ENCODE data around the gene SNX8. TPM values are rescaled to one million over a fixed set of nuclear protein-coding genes. Genes with fewer than 3 reads are reported as not detected.
"Not testable (repeated sequence)": the region's sequence is repeated elsewhere in the genome, so short reads cannot be mapped to it uniquely, and the experiment has no call there.

SNX8 gene
- total RNA-seq, 2 donors from 2014 or later = 20.0 to 23.0 TPM

- H3K4me1 ChIP-seq = peaks cover 0 to 19% of the 10 kb centered on the region in 2 donors
These were observed 2.3 kb upstream of the SNX8 start for GRCh38 chr7:2316578-2316977.

GRCh38 chr7:2315787-2316186 lies 1.5 kb upstream of the SNX8 start:
- Histone ChIP-seq H3K27ac (no peak overlapping the region), H3K4me3 (no peak overlapping the region), H3K4me1 (peaks cover 0 to 19% of the 10 kb centered on the region in 2 donors), H3K36me3 (no peaks in the 10 kb centered on the region), H3K9me3 (no peaks in the 10 kb centered on the region), H3K27me3 (no peaks in the 10 kb centered on the region)
- TF ChIP-seq, protein P1, sequence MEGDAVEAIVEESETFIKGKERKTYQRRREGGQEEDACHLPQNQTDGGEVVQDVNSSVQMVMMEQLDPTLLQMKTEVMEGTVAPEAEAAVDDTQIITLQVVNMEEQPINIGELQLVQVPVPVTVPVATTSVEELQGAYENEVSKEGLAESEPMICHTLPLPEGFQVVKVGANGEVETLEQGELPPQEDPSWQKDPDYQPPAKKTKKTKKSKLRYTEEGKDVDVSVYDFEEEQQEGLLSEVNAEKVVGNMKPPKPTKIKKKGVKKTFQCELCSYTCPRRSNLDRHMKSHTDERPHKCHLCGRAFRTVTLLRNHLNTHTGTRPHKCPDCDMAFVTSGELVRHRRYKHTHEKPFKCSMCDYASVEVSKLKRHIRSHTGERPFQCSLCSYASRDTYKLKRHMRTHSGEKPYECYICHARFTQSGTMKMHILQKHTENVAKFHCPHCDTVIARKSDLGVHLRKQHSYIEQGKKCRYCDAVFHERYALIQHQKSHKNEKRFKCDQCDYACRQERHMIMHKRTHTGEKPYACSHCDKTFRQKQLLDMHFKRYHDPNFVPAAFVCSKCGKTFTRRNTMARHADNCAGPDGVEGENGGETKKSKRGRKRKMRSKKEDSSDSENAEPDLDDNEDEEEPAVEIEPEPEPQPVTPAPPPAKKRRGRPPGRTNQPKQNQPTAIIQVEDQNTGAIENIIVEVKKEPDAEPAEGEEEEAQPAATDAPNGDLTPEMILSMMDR (IDR thresholded peaks at IDR 0.05) = no peak
- no peak for DNase-seq (ENCODE audit: low spot score)

More at GRCh38 chr7:2316578-2316977, 2.3 kb upstream of the SNX8 start:
- Histone ChIP-seq H3K9me3 (no peaks in the 10 kb centered on the region), H3K4me3 (no peak overlapping the region), H3K27me3 (no peaks in the 10 kb centered on the region), H3K27ac (no peak overlapping the region), H3K36me3 (no peaks in the 10 kb centered on the region)
- TF ChIP-seq, protein P1 (IDR thresholded peaks at IDR 0.05) = no peak
- no peak for DNase-seq (ENCODE audit: low spot score)

GRCh38 chr7:2314956-2315530 lies 802 bp upstream of the SNX8 start:
- not testable (repeated sequence) for H3K27ac ChIP-seq; H3K27me3 ChIP-seq; H3K9me3 ChIP-seq; DNase-seq (ENCODE audit: low spot score); H3K36me3 ChIP-seq
- peaks cover 0 to 19% of the 10 kb centered on the region in 2 donors for H3K4me1 ChIP-seq
- peak overlapping the region; percentile 78 to 89 for H3K4me3 ChIP-seq

DNA sequence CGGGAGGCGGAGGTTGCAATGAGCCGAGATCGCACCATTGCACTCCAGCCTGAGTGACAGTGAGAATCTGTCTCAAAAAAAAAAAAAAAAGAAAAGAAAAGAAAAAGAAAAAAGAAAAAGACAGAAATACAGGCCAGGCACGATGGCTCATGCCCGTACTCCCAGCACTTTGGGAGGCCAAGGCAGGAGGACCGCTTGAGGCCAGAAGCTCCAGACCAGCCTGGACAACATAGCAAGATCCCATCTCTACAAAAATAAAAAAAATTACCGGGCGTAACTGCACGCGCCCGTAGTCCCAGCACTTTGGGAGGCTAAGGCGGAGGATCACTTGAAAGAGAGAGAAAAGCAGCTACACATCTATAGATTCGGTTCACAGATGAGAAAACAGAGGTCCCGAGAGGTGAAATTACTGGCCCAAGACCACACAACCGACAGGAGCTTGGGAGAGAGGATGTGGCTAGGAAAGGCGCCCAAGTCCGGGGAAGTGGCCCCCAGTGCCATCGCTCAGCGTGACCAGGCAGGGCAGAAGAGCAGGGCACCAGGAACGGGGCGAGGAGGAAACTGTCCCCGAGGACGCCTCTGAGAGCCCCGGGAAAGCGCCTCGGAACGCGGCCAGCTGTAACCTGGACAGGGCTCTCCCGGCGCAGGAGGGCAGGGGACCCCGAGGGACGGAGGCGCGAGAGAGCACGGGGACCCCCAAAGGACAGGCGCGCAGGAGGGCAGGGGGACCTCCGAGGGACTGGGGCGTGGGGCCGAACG lies 612 bp downstream of the SNX8 start:
- Histone ChIP-seq H3K27ac (peak overlapping the region; percentile 64 to 90), H3K36me3 (no peaks in the 10 kb centered on the region), H3K27me3 (no peaks in the 10 kb centered on the region), H3K4me1 (peaks cover 0 to 29% of the 10 kb centered on the region in 2 donors), H3K9me3 (no peaks in the 10 kb centered on the region), H3K4me3 (peak overlapping the region; percentile 78 to 89)
- DNase-seq (ENCODE audit: low spot score) = no peak
- TF ChIP-seq, protein P1 (IDR thresholded peaks at IDR 0.05) = no peak

GRCh38 chr7:2312267-2312929 lies 1.8 kb downstream of the SNX8 start:
- H3K9me3 ChIP-seq = no peaks in the 10 kb centered on the region
- H3K4me1 ChIP-seq = peaks cover 0 to 32% of the 10 kb centered on the region in 2 donors
- peak overlapping the region; percentile 13 to 15 for H3K27ac ChIP-seq
- TF ChIP-seq, protein P1 (IDR thresholded peaks at IDR 0.05) = no peak
- H3K4me3 ChIP-seq = no peak overlapping the region
- H3K36me3 ChIP-seq = no peaks in the 10 kb centered on the region
- no peaks in the 10 kb centered on the region for H3K27me3 ChIP-seq
- DNase-seq (ENCODE audit: low spot score) = no peak

DNA sequence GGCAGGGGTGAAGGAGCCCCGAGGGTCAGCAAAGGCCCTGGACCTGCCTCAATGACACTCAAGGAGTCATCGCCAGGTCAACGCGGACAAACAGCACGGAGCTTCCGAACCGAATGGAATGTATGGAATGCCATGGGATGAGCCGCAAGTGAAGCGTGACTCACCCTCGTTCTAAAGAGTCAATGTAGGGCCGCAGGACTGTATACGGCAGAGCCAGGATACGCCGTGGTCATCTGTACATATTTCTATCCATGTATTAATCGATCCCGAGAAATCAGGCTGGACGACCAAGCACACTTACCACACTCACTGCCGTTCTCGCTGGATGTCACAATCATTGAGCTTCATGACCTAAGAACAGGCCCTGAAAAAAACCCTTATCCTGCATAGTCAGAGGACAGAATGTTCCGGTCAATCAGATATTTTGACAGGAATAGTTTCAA lies 4.3 kb downstream of the SNX8 start:
- no peaks in the 10 kb centered on the region for H3K36me3 ChIP-seq
- no peak overlapping the region for H3K4me3 ChIP-seq
- TF ChIP-seq, protein P1 (IDR thresholded peaks at IDR 0.05) = no peak
- no peak for DNase-seq (ENCODE audit: low spot score)
- no peaks in the 10 kb centered on the region for H3K9me3 ChIP-seq
- peak overlapping the region in 1 of 2 donors; percentile 65 for H3K27ac ChIP-seq
- H3K27me3 ChIP-seq = no peaks in the 10 kb centered on the region
- H3K4me1 ChIP-seq = peaks cover 0 to 36% of the 10 kb centered on the region in 2 donors
